NB4 (cell line): ENCODE measurements around the gene PRDM1.

Experiments used
- DNase-seq: peaks from one replicate; pipeline ENCODE4 v3.0.0; 2010; ENCODE audit warnings: low read depth
- H3K4me3 ChIP-seq: one replicate; pipeline ENCODE4 v1.5.1; 2011; ENCODE audit warnings: mild to moderate bottlenecking, low read depth, low read length, moderate library complexity
- CTCF ChIP-seq: IDR thresholded peaks from one replicate; pipeline ENCODE4 v1.5.1; 2012; ENCODE audit warnings: low read depth, low read length
- MAX ChIP-seq: IDR thresholded peaks from 2 replicates; pipeline ENCODE4 v1.6.1; 2011; ENCODE audit warnings: low read depth, low read length
- MYC ChIP-seq: IDR thresholded peaks from 2 replicates; pipeline ENCODE4 v1.6.1; 2011; ENCODE audit warnings: low read depth, low read length
- POLR2A ChIP-seq: IDR thresholded peaks from 2 replicates; pipeline ENCODE4 v1.6.1; 2011; ENCODE audit warnings: mild to moderate bottlenecking; ENCODE audit not compliant: insufficient read length; ENCODE audit errors: extremely low read depth

Gene PRDM1

GRCh38 chr6:106158816-106159215 lies 72.7 kb downstream of the PRDM1 start:
- no peak overlapping the region for H3K4me3 ChIP-seq
- DNase-seq = no peak
- TF ChIP-seq MYC (no peak), MAX (no peak), POLR2A (no peak), CTCF (no peak)
